Right kidney (tissue), 1 donor: ENCODE data around the gene CHRM4.
A peak's percentile ranks its signal among the peaks of the same experiment; 100 is the strongest.

Experiments
- DNase-seq: peaks from one replicate; pipeline ENCODE4 v3.0.0-alpha.2; 2016

Gene CHRM4

GRCh38 chr11:46346886-46347636, 44.5 kb downstream of the CHRM4 start, which contains the start of gene DGKZ:
TSS of gene DGKZ (plus strand) at chr11:46347463. CDS start at chr11:46347660, 197 bp downstream.
- DNase-seq: peak; percentile 95

- no peak for DNase-seq
These were observed 45.6 kb downstream of the CHRM4 start for GRCh38 chr11:46345881-46346484.

- DNase-seq: no peak
These were observed 46.4 kb downstream of the CHRM4 start for GRCh38 chr11:46345131-46345597.

- DNase-seq: no peak
These were observed 48.1 kb downstream of the CHRM4 start for GRCh38 chr11:46343520-46343919.

GRCh38 chr11:46342239-46342638, 49.3 kb downstream of the CHRM4 start:
- DNase-seq: no peak

GRCh38 chr11:46341454-46341853, 50.1 kb downstream of the CHRM4 start:
- no peak for DNase-seq

- DNase-seq: no peak
These were observed 51.8 kb downstream of the CHRM4 start for GRCh38 chr11:46339816-46340215.

- peak; percentile 71 for DNase-seq
These were observed 52.4 kb downstream of the CHRM4 start for GRCh38 chr11:46338988-46339666.

GRCh38 chr11:46338636-46338987, 53.0 kb downstream of the CHRM4 start:
- no peak for DNase-seq

- DNase-seq: no peak
These were observed 53.8 kb downstream of the CHRM4 start for GRCh38 chr11:46337626-46338345.

- no peak for DNase-seq
These were observed 54.9 kb downstream of the CHRM4 start for GRCh38 chr11:46336563-46337180.

GRCh38 chr11:46335890-46336562, 55.5 kb downstream of the CHRM4 start:
- no peak for DNase-seq

GRCh38 chr11:46335271-46335670, 56.3 kb downstream of the CHRM4 start:
- no peak for DNase-seq

- DNase-seq: no peak
These were observed 57.4 kb downstream of the CHRM4 start for GRCh38 chr11:46334211-46334610.
